Gastrocnemius medialis (tissue), 4 donors: ENCODE data around the gene FLT3LG. TPM values are rescaled to one million over a fixed set of nuclear protein-coding genes. Genes with fewer than 3 reads are reported as not detected.

ENCODE experiments used
- ATAC-seq, 2 donors: fragments of 150-250 bp; one replicate each; pipeline ENCODE4 v1.9.1; 2016
- DNase-seq, 2 donors: peaks; one replicate each; pipeline ENCODE4 v3.0.0-alpha.2; 2019
- H3K27ac ChIP-seq, 4 donors: fragments of 200-600 bp; sonication (generic); 1 replicate in 1 of 4; 2 replicates in 3 of 4; pipeline ENCODE4 v1.5.1; 2016 to 2018; ENCODE audit warnings: mild to moderate bottlenecking in 2 of 4, moderate library complexity in 1 of 4
- H3K27me3 ChIP-seq, 3 donors: fragments of 200-600 bp; sonication (generic) in 2 of 3; 1 replicate in 1 of 3; 2 replicates in 2 of 3; pipeline versions ENCODE4 v1.5.1 to v1.6.0; 2016 to 2019; ENCODE audit warnings: mild to moderate bottlenecking in 1 of 3, moderate library complexity in 1 of 3
- H3K36me3 ChIP-seq, 2 donors: fragments of 200-600 bp; sonication (generic) in 1 of 2; one replicate each; pipeline ENCODE4 v1.5.1; 2017 to 2018
- H3K4me1 ChIP-seq, 2 donors: fragments of 200-600 bp; sonication (generic) in 1 of 2; one replicate each; pipeline ENCODE4 v1.5.1; 2016 to 2017; ENCODE audit warnings: mild to moderate bottlenecking in 2 of 2
- H3K4me3 ChIP-seq, 4 donors: fragments of 200-600 bp; sonication (generic) in 3 of 4; 1 replicate in 1 of 4; 2 replicates in 3 of 4; pipeline ENCODE4 v1.5.1; 2016 to 2019; ENCODE audit warnings: mild to moderate bottlenecking in 2 of 4
- H3K9me3 ChIP-seq, 3 donors: fragments of 200-600 bp; sonication (generic) in 2 of 3; 1 replicate in 1 of 3; 2 replicates in 2 of 3; pipeline ENCODE4 v1.5.1; 2016 to 2019
- POLR2A ChIP-seq, 2 donors: fragments of 450-650 bp; IDR thresholded peaks; one replicate each; pipeline ENCODE4 v1.6.1; 2017; ENCODE audit warnings: antibody characterized with exemption in 2 of 2, mild to moderate bottlenecking in 2 of 2, moderate library complexity in 2 of 2
- in situ Hi-C, 4 donors: fragments of 200-750 bp; cut with MboI; loops; one replicate each; pipeline versions ENCODE4 v1.15.0 to v1.8.0; 2017; ENCODE audit warnings: low sequenced_read_pairs in 4 of 4
- intact Hi-C: fragments of 100-400 bp; cut with DNase I; formaldehyde crosslinking; loops from one replicate; pipeline ENCODE4 v1.15.1; 2023; ENCODE audit warnings: low total_unique reads
- total RNA-seq, 4 donors: library from RNA; depleted of rRNA; stranded (reverse); fragments of >200 nt; gene quantifications; one replicate each; pipeline versions ENCODE4 v1.1.0 to v1.2.3, GENCODE V29; 2016
- TF ChIP-seq, protein P1 (sequence below), 5 experiments: fragments of 450-650 bp in 3 of 5; fragments of 200-600 bp in 2 of 5; sonication (generic) in 2 of 5; IDR thresholded peaks in 4 of 5; conservative IDR thresholded peaks in 1 of 5; 1 replicate in 4 of 5; 2 replicates in 1 of 5; pipeline ENCODE4 v1.5.1; 2016 to 2019; ENCODE audit warnings: antibody characterized with exemption in 5 of 5, mild to moderate bottlenecking in 3 of 5, moderate library complexity in 3 of 5

Gene FLT3LG
- total RNA-seq, 4 donors from 2014 or later, result 0.91 to 2.7 (median 1.2) TPM

DNA sequence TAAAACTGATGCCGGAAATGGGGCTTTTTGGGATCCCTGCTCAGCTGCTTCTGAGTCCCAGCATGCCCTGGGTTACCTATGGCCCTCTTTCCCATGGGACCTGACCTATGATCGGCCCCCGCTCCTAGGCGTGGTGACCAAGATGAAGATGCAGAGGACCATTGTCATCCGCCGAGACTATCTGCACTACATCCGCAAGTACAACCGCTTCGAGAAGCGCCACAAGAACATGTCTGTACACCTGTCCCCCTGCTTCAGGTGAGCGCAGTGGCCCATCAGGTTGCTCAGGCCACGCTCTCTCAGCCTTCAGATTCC is 23.7 kb downstream of the FLT3LG start:
- no peaks in the 10 kb centered on the region for H3K27me3 ChIP-seq
- ATAC-seq, result no peak
- no peak for DNase-seq
- H3K4me1 ChIP-seq, result peaks cover 27 to 31% of the 10 kb centered on the region in 2 donors
- peak overlapping the region; percentile 93 to 98 (median 96) for H3K27ac ChIP-seq
- TF ChIP-seq POLR2A (IDR thresholded peaks at IDR 0.05), result no peak
- TF ChIP-seq, protein P1, sequence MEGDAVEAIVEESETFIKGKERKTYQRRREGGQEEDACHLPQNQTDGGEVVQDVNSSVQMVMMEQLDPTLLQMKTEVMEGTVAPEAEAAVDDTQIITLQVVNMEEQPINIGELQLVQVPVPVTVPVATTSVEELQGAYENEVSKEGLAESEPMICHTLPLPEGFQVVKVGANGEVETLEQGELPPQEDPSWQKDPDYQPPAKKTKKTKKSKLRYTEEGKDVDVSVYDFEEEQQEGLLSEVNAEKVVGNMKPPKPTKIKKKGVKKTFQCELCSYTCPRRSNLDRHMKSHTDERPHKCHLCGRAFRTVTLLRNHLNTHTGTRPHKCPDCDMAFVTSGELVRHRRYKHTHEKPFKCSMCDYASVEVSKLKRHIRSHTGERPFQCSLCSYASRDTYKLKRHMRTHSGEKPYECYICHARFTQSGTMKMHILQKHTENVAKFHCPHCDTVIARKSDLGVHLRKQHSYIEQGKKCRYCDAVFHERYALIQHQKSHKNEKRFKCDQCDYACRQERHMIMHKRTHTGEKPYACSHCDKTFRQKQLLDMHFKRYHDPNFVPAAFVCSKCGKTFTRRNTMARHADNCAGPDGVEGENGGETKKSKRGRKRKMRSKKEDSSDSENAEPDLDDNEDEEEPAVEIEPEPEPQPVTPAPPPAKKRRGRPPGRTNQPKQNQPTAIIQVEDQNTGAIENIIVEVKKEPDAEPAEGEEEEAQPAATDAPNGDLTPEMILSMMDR (IDR thresholded peaks at IDR 0.05 in 4 of 5, conservative IDR thresholded peaks at IDR 0.05 in 1 of 5), result no peak
- peak overlapping the region; percentile 79 to 96 (median 90) for H3K4me3 ChIP-seq
- in situ Hi-C loops, result loop anchor here in 1 of 4 donors (5.0 kb wide), 1 partner anchor 75 kb away; no protein-coding TSS in a partner anchor
- no peaks in the 10 kb centered on the region for H3K9me3 ChIP-seq
- H3K36me3 ChIP-seq, result peaks cover 0 to 31% of the 10 kb centered on the region in 2 donors
- intact Hi-C loops, result loop anchor here (2.0 to 5.0 kb wide), 3 partner anchors 45 to 380 kb away; partner anchors contain the start of genes AKT1S1, ALDH16A1, PRMT1 and TBC1D17

DNA sequence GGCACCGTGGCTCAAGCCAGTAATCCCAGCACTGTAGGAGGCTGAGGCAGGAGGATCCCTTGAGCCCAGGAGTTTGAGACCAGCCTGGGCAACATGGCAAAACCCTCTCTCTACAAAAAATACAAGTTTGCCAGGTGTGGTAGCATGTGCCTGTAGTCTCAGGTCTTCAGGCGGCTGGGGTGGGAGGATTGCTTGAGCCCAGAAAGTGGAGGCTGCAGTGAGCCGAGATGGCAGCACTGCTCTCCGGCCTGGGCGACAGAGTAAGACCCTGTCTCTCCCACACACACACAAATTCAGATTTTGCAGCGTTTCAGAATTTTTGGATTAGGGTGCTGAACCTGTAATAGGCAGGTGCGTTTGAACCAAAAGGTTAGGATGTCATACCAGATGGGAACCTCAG is 24.5 kb downstream of the FLT3LG start:
- Histone ChIP-seq H3K9me3 (no peaks in the 10 kb centered on the region), H3K27me3 (no peaks in the 10 kb centered on the region), H3K4me3 (peak overlapping the region in 1 of 4 donors; percentile 53), H3K4me1 (peaks cover 31 to 36% of the 10 kb centered on the region in 2 donors), H3K36me3 (peaks cover 0 to 26% of the 10 kb centered on the region in 2 donors), H3K27ac (peak overlapping the region in 3 of 4 donors; percentile 73 to 96 (median 77))
- in situ Hi-C loops (loop anchor here in 1 of 4 donors (5.0 kb wide), 1 partner anchor 74 kb away; no protein-coding TSS in a partner anchor), intact Hi-C loops (loop anchor here (5.0 kb wide), 1 partner anchor 379 kb away; the partner anchor contains the start of genes AKT1S1 and TBC1D17)
- TF ChIP-seq, protein P1 (IDR thresholded peaks at IDR 0.05 in 4 of 5, conservative IDR thresholded peaks at IDR 0.05 in 1 of 5), result no peak
- TF ChIP-seq POLR2A (IDR thresholded peaks at IDR 0.05), result no peak
- DNase-seq (no peak), ATAC-seq (no peak)

- no peak for DNase-seq
- Histone ChIP-seq H3K9me3 (no peaks in the 10 kb centered on the region), H3K4me3 (peak overlapping the region in 2 of 4 donors; percentile 27 to 53), H3K4me1 (peaks cover 33 to 36% of the 10 kb centered on the region in 2 donors), H3K27me3 (no peaks in the 10 kb centered on the region), H3K36me3 (peaks cover 0 to 26% of the 10 kb centered on the region in 2 donors), H3K27ac (peak overlapping the region; percentile 58 to 77 (median 74))
- TF ChIP-seq POLR2A (IDR thresholded peaks at IDR 0.05), result no peak
- TF ChIP-seq, protein P1 (IDR thresholded peaks at IDR 0.05 in 4 of 5, conservative IDR thresholded peaks at IDR 0.05 in 1 of 5), result no peak
- intact Hi-C loops, result loop anchor here (5.0 kb wide), 1 partner anchor 378 kb away; the partner anchor contains the start of genes AKT1S1 and TBC1D17
- in situ Hi-C loops, result loop anchor here in 1 of 4 donors (5.0 kb wide), 1 partner anchor 73 kb away; no protein-coding TSS in a partner anchor
- no peak for ATAC-seq
These were observed 25.1 kb downstream of the FLT3LG start for GRCh38 chr19:49499030-49499670.

GRCh38 chr19:49502866-49503581 is 29.0 kb downstream of the FLT3LG start:
- ATAC-seq, result peak; percentile 72 to 75
- intact Hi-C loops, result no loop called here

More at GRCh38 chr19:49502866-49503581, 29.0 kb downstream of the FLT3LG start:
- peak in 1 of 2 donors; percentile 43 for DNase-seq
- Histone ChIP-seq H3K27ac (peak overlapping the region; percentile 20 to 74 (median 54)), H3K4me1 (peaks cover 15 to 19% of the 10 kb centered on the region in 2 donors), H3K9me3 (no peaks in the 10 kb centered on the region), H3K27me3 (no peaks in the 10 kb centered on the region), H3K36me3 (peaks cover 0 to 20% of the 10 kb centered on the region in 2 donors), H3K4me3 (no peak overlapping the region)
- no peak for TF ChIP-seq POLR2A (IDR thresholded peaks at IDR 0.05)
- TF ChIP-seq, protein P1 (IDR thresholded peaks at IDR 0.05 in 4 of 5, conservative IDR thresholded peaks at IDR 0.05 in 1 of 5), result peak; percentile 65 to 78 (median 73)
- in situ Hi-C loops, result no loop called here
